Activated naive CD4-positive, alpha-beta T cell treated with anti-CD3 and anti-CD28 coated beads, Interleukin-2, amount 50 U/mL, for 24 hours (primary cell): Measurements from ENCODE around the gene SMARCC1.

Experiments
- H3K27ac Mint-ChIP-seq: one replicate; pipeline ENCODE4 v1.8.0; 2021; ENCODE audit warnings: mild to moderate bottlenecking, mixed read lengths
- H3K27me3 Mint-ChIP-seq: one replicate; pipeline ENCODE4 v1.8.0; 2021; ENCODE audit warnings: mixed read lengths
- H3K36me3 Mint-ChIP-seq: one replicate; pipeline ENCODE4 v1.8.0; 2021; ENCODE audit warnings: mixed read lengths
- H3K4me1 Mint-ChIP-seq: one replicate; pipeline ENCODE4 v1.8.0; 2021; ENCODE audit warnings: mixed read lengths
- H3K4me3 Mint-ChIP-seq: one replicate; pipeline ENCODE4 v1.8.0; 2021; ENCODE audit warnings: mild to moderate bottlenecking, mixed read lengths
- H3K9me3 Mint-ChIP-seq: one replicate; pipeline ENCODE4 v1.8.0; 2021; ENCODE audit warnings: mixed read lengths

The SMARCC1 gene

GRCh38 chr3:47542471-47543173, 239.1 kb downstream of the SMARCC1 start:
- Mint-ChIP-seq H3K4me1 (no peaks in the 10 kb centered on the region), H3K36me3 (no peaks in the 10 kb centered on the region), H3K27ac (no peak overlapping the region), H3K27me3 (peaks cover 4% of the 10 kb centered on the region), H3K9me3 (no peaks in the 10 kb centered on the region), H3K4me3 (no peak overlapping the region)

- H3K27me3 Mint-ChIP-seq: peaks cover 4% of the 10 kb centered on the region
- no peaks in the 10 kb centered on the region for H3K36me3 Mint-ChIP-seq
- no peak overlapping the region for H3K4me3 Mint-ChIP-seq
- no peaks in the 10 kb centered on the region for H3K9me3 Mint-ChIP-seq
- no peaks in the 10 kb centered on the region for H3K4me1 Mint-ChIP-seq
- peak overlapping the region; percentile 31 for H3K27ac Mint-ChIP-seq
These were observed 240.0 kb downstream of the SMARCC1 start for GRCh38 chr3:47541583-47542108.

GRCh38 chr3:47540281-47540680, 241.4 kb downstream of the SMARCC1 start:
- peaks cover 4% of the 10 kb centered on the region for H3K27me3 Mint-ChIP-seq
- H3K27ac Mint-ChIP-seq: no peak overlapping the region
- H3K36me3 Mint-ChIP-seq: no peaks in the 10 kb centered on the region
- no peaks in the 10 kb centered on the region for H3K4me1 Mint-ChIP-seq
- no peak overlapping the region for H3K4me3 Mint-ChIP-seq
- H3K9me3 Mint-ChIP-seq: no peaks in the 10 kb centered on the region

- no peaks in the 10 kb centered on the region for H3K4me1 Mint-ChIP-seq
- no peaks in the 10 kb centered on the region for H3K9me3 Mint-ChIP-seq
- H3K4me3 Mint-ChIP-seq: no peak overlapping the region
- no peaks in the 10 kb centered on the region for H3K36me3 Mint-ChIP-seq
- peaks cover 4% of the 10 kb centered on the region for H3K27me3 Mint-ChIP-seq
- no peak overlapping the region for H3K27ac Mint-ChIP-seq
These were observed 244.7 kb downstream of the SMARCC1 start for GRCh38 chr3:47536967-47537366.

GRCh38 chr3:47536221-47536891, 245.3 kb downstream of the SMARCC1 start:
- Mint-ChIP-seq H3K4me3 (no peak overlapping the region), H3K36me3 (no peaks in the 10 kb centered on the region), H3K27me3 (peaks cover 4% of the 10 kb centered on the region), H3K27ac (no peak overlapping the region), H3K4me1 (no peaks in the 10 kb centered on the region), H3K9me3 (no peaks in the 10 kb centered on the region)
